Naive thymus-derived CD4-positive, alpha-beta T cell (primary cell): ENCODE results near the gene GJA8. TPM values are rescaled to one million over a fixed set of nuclear protein-coding genes. Genes with fewer than 3 reads are reported as not detected.

Source experiments
- ATAC-seq: fragments of 150-1000 bp; cut with Tn5 transposase; 2 replicates; pipeline ENCODE4 v1.10.0; 2021; ENCODE audit warnings: mild to moderate bottlenecking, moderate library complexity
- CTCF ChIA-PET: fragments of 350-600 bp; sonication (Branson Sonifier 250); formaldehyde crosslinking; loops from one replicate; lab custom pipeline; 2021; ENCODE audit warnings: antibody characterized with exemption; lab: Charles Lee
- POLR2A ChIA-PET: fragments of 350-600 bp; sonication (Branson Sonifier 250); formaldehyde crosslinking; loops from one replicate; lab custom pipeline; 2021; ENCODE audit warnings: antibody characterized with exemption, inconsistent platforms; lab: Charles Lee
- DNase-seq, 9 donors: peaks; one replicate each; pipeline versions ENCODE4 v3.0.0 to v3.0.0-alpha.2; 2020 to 2022; ENCODE audit warnings: mixed read lengths in 1 of 9
- H3K27ac ChIP-seq: one replicate; pipeline ENCODE4 v1.7.0; 2013; ENCODE audit warnings: mild to moderate bottlenecking, low read depth, low read length, moderate library complexity
- H3K27me3 ChIP-seq, 2 donors: one replicate each; pipeline ENCODE4 v1.7.0; 2013; ENCODE audit warnings: low read length in 2 of 2, mild to moderate bottlenecking in 2 of 2, moderate library complexity in 2 of 2; ENCODE audit not compliant: control insufficient read depth in 2 of 2, insufficient read depth in 2 of 2
- H3K36me3 ChIP-seq, 3 experiments: 1 replicate in 2 of 3; 2 replicates in 1 of 3; pipeline ENCODE4 v1.7.0; 2013; ENCODE audit warnings: low read length in 3 of 3, mild to moderate bottlenecking in 3 of 3, moderate library complexity in 1 of 3; ENCODE audit not compliant: insufficient read depth in 3 of 3, control insufficient read depth in 2 of 3
- H3K4me1 ChIP-seq, 2 donors: one replicate each; pipeline ENCODE4 v1.7.0; 2013; ENCODE audit warnings: low read length in 2 of 2, mild to moderate bottlenecking in 2 of 2, moderate library complexity in 1 of 2; ENCODE audit not compliant: control insufficient read depth in 2 of 2, insufficient read depth in 2 of 2
- H3K4me3 ChIP-seq: 2 replicates; pipeline ENCODE4 v1.7.0; 2013; ENCODE audit warnings: mild to moderate bottlenecking, low read length
- H3K9me3 ChIP-seq, 3 experiments: 1 replicate in 2 of 3; 2 replicates in 1 of 3; pipeline ENCODE4 v1.7.0; 2013; ENCODE audit warnings: low read length in 3 of 3; ENCODE audit not compliant: control insufficient read depth in 2 of 3
- H3K27ac Mint-ChIP-seq, 9 donors: one replicate each; pipeline ENCODE4 v1.8.0; 2020 to 2022; ENCODE audit warnings: mixed read lengths in 9 of 9, mild to moderate bottlenecking in 8 of 9, moderate library complexity in 5 of 9, inconsistent platforms in 2 of 9
- H3K27me3 Mint-ChIP-seq, 5 donors: one replicate each; pipeline ENCODE4 v1.8.0; 2021 to 2022; ENCODE audit warnings: mixed read lengths in 5 of 5, mild to moderate bottlenecking in 1 of 5
- H3K36me3 Mint-ChIP-seq, 5 donors: one replicate each; pipeline ENCODE4 v1.8.0; 2020 to 2022; ENCODE audit warnings: mixed read lengths in 5 of 5, mild to moderate bottlenecking in 3 of 5, inconsistent platforms in 1 of 5
- H3K4me1 Mint-ChIP-seq, 7 donors: one replicate each; pipeline ENCODE4 v1.8.0; 2020 to 2022; ENCODE audit warnings: mixed read lengths in 7 of 7, mild to moderate bottlenecking in 3 of 7, inconsistent platforms in 1 of 7
- H3K4me3 Mint-ChIP-seq, 10 donors: one replicate each; pipeline ENCODE4 v1.8.0; 2020 to 2022; ENCODE audit warnings: mild to moderate bottlenecking in 10 of 10, mixed read lengths in 10 of 10, moderate library complexity in 6 of 10, inconsistent platforms in 2 of 10
- H3K9me3 Mint-ChIP-seq, 11 donors: one replicate each; pipeline ENCODE4 v1.8.0; 2020 to 2022; ENCODE audit warnings: mixed read lengths in 11 of 11, mild to moderate bottlenecking in 4 of 11, inconsistent platforms in 1 of 11, moderate library complexity in 1 of 11
- intact Hi-C, 2 donors: fragments of 100-400 bp; cut with micrococcal nuclease; formaldehyde crosslinking; loops; one replicate each; pipeline ENCODE4 v1.15.1; 2023
- polyA plus RNA-seq, 2 donors: library from polyadenylated mRNA; unstranded; fragments of 300-500 nt; fragmentation: Illumina TruSeq; gene quantifications; one replicate each; pipeline ENCODE4 v1.2.3, GENCODE V29; 2021
- total RNA-seq, 6 experiments: library from RNA in 5 of 6; stranded (reverse) in 5 of 6; gene quantifications; 1 replicate in 5 of 6; 2 replicates in 1 of 6; pipeline ENCODE4 v1.2.3 and lab custom pipeline; 2021 to 2026

Gene GJA8
- total and polyA plus RNA-seq, 7 experiments from 2014 or later = not detected

GRCh38 chr1:147897029-147897752 lies 5.4 kb upstream of the GJA8 start:
- Histone ChIP-seq H3K4me1 (no peaks in the 10 kb centered on the region), H3K36me3 (no peaks in the 10 kb centered on the region), H3K4me3 (no peak overlapping the region), H3K27ac (no peak overlapping the region), H3K27me3 (no peaks in the 10 kb centered on the region), H3K9me3 (no peaks in the 10 kb centered on the region)
- POLR2A ChIA-PET = interaction anchor here (0.5 kb wide), 1 partner anchor 199 kb away, joined by 3 read pairs; no protein-coding TSS in a partner anchor
- no peaks in the 10 kb centered on the region for H3K36me3 Mint-ChIP-seq
- DNase-seq (no peak), ATAC-seq (no peak)
- H3K4me3 Mint-ChIP-seq = no peak overlapping the region
- peaks cover 0 to 4% (median 0%) of the 10 kb centered on the region in 7 donors for H3K4me1 Mint-ChIP-seq
- H3K9me3 Mint-ChIP-seq = no peaks in the 10 kb centered on the region
- intact Hi-C loops = no loop called here
- H3K27me3 Mint-ChIP-seq = peaks cover 0 to 6% (median 0%) of the 10 kb centered on the region in 5 donors
- CTCF ChIA-PET = no interaction called here
- H3K27ac Mint-ChIP-seq = no peak overlapping the region

- Mint-ChIP-seq H3K4me3 (no peak overlapping the region), H3K4me1 (peaks cover 0 to under 1% (median 0%) of the 10 kb centered on the region in 7 donors), H3K27me3 (peaks cover 0 to 6% (median 0%) of the 10 kb centered on the region in 5 donors), H3K9me3 (no peaks in the 10 kb centered on the region), H3K36me3 (no peaks in the 10 kb centered on the region), H3K27ac (no peak overlapping the region)
- Histone ChIP-seq H3K27ac (no peak overlapping the region), H3K36me3 (no peaks in the 10 kb centered on the region), H3K4me3 (no peak overlapping the region), H3K4me1 (no peaks in the 10 kb centered on the region), H3K27me3 (no peaks in the 10 kb centered on the region), H3K9me3 (no peaks in the 10 kb centered on the region)
- intact Hi-C loops = no loop called here
- DNase-seq (no peak), ATAC-seq (no peak)
- ChIA-PET POLR2A (no interaction called here), CTCF (no interaction called here)
Measured at GRCh38 chr1:147897789-147898188, 4.8 kb upstream of the GJA8 start.

- Mint-ChIP-seq H3K4me3 (no peak overlapping the region), H3K4me1 (peaks cover 0 to 9% (median 6%) of the 10 kb centered on the region in 7 donors), H3K9me3 (no peaks in the 10 kb centered on the region), H3K27me3 (peaks cover 0 to 23% (median 3%) of the 10 kb centered on the region in 5 donors), H3K27ac (no peak overlapping the region), H3K36me3 (no peaks in the 10 kb centered on the region)
- no peaks in the 10 kb centered on the region for H3K27me3 ChIP-seq
- ATAC-seq (no peak), DNase-seq (no peak)
- H3K36me3 ChIP-seq = no peaks in the 10 kb centered on the region
- no peak overlapping the region for H3K4me3 ChIP-seq
- no peaks in the 10 kb centered on the region for H3K4me1 ChIP-seq
- H3K9me3 ChIP-seq = no peaks in the 10 kb centered on the region
- CTCF ChIA-PET = no interaction called here
- intact Hi-C loops = no loop called here
- H3K27ac ChIP-seq = no peak overlapping the region
- POLR2A ChIA-PET = no interaction called here
Measured at GRCh38 chr1:147904726-147905125, 2.1 kb downstream of the GJA8 start.

GRCh38 chr1:147907786-147908509 lies 5.4 kb downstream of the GJA8 start:
- Mint-ChIP-seq H3K27me3 (peaks cover 0 to 25% (median 3%) of the 10 kb centered on the region in 5 donors), H3K36me3 (no peaks in the 10 kb centered on the region), H3K4me3 (no peak overlapping the region), H3K4me1 (peaks cover 0 to 9% (median 6%) of the 10 kb centered on the region in 7 donors), H3K9me3 (no peaks in the 10 kb centered on the region), H3K27ac (no peak overlapping the region)
- no peaks in the 10 kb centered on the region for H3K9me3 ChIP-seq
- CTCF ChIA-PET = no interaction called here
- H3K36me3 ChIP-seq = no peaks in the 10 kb centered on the region
- DNase-seq (no peak), ATAC-seq (no peak)
- no peak overlapping the region for H3K27ac ChIP-seq
- POLR2A ChIA-PET = no interaction called here
- H3K4me3 ChIP-seq = no peak overlapping the region
- H3K27me3 ChIP-seq = no peaks in the 10 kb centered on the region
- no peaks in the 10 kb centered on the region for H3K4me1 ChIP-seq
- intact Hi-C loops = no loop called here

- POLR2A ChIA-PET = no interaction called here
- no peaks in the 10 kb centered on the region for H3K36me3 ChIP-seq
- no peaks in the 10 kb centered on the region for H3K9me3 ChIP-seq
- H3K4me1 ChIP-seq = no peaks in the 10 kb centered on the region
- H3K27ac Mint-ChIP-seq = no peak overlapping the region
- no peaks in the 10 kb centered on the region for H3K9me3 Mint-ChIP-seq
- H3K27me3 ChIP-seq = peaks cover 0 to 7% of the 10 kb centered on the region in 2 donors
- H3K27me3 Mint-ChIP-seq = peaks cover 0 to 48% (median 16%) of the 10 kb centered on the region in 5 donors
- H3K4me3 ChIP-seq = no peak overlapping the region
- CTCF ChIA-PET = no interaction called here
- no peak overlapping the region for H3K27ac ChIP-seq
- H3K4me1 Mint-ChIP-seq = no peaks in the 10 kb centered on the region
- intact Hi-C loops = no loop called here
- H3K4me3 Mint-ChIP-seq = no peak overlapping the region
- DNase-seq = no peak
- ATAC-seq = no peak
- no peaks in the 10 kb centered on the region for H3K36me3 Mint-ChIP-seq
Measured at GRCh38 chr1:147912553-147912952, 10.0 kb downstream of the GJA8 start.

GRCh38 chr1:147913362-147913942 lies 10.9 kb downstream of the GJA8 start:
- ChIA-PET POLR2A (no interaction called here), CTCF (no interaction called here)
- peaks cover 0 to 50% (median 19%) of the 10 kb centered on the region in 5 donors for H3K27me3 Mint-ChIP-seq

More at GRCh38 chr1:147913362-147913942, 10.9 kb downstream of the GJA8 start:
- Histone ChIP-seq H3K27ac (no peak overlapping the region), H3K4me1 (no peaks in the 10 kb centered on the region), H3K27me3 (peaks cover 0 to 7% of the 10 kb centered on the region in 2 donors), H3K36me3 (no peaks in the 10 kb centered on the region), H3K9me3 (no peaks in the 10 kb centered on the region), H3K4me3 (no peak overlapping the region)
- DNase-seq = no peak
- Mint-ChIP-seq H3K27ac (no peak overlapping the region), H3K9me3 (no peaks in the 10 kb centered on the region), H3K4me3 (no peak overlapping the region), H3K4me1 (no peaks in the 10 kb centered on the region), H3K36me3 (no peaks in the 10 kb centered on the region)
- intact Hi-C loops = no loop called here
- ATAC-seq = no peak
